ENCODE data around the gene COL5A3. TPM values are rescaled to one million over a fixed set of nuclear protein-coding genes. Genes with fewer than 3 reads are reported as not detected.

Gene COL5A3
- polyA plus RNA-seq, 2 of the 4 experiments (the other 2 are of a cell fraction) = 0.12 to 0.36 TPM

- Histone ChIP-seq H3K4me2 (peak overlapping the region; percentile 26; the same call in 1 of the 3 replicates), H3K4me1 (peaks cover 20% of the 10 kb centered on the region), H3K27ac (no peak overlapping the region), H3K9me3 (no peaks in the 10 kb centered on the region), H3K4me3 (no peak overlapping the region)
- ATAC-seq = no peak
- DNase-seq (ENCODE audit: low read depth in 1 of 2, low spot score in 1 of 2) = no peak
- FAIRE-seq = no peak
- 36% methylated on average over 9 of the region's 11 CpGs for WGBS (ENCODE audit: missing lambda C conversion rate)
- POLR2A ChIA-PET = no interaction called here
- CTCF ChIA-PET = interaction anchor here (0.7 to 2.1 kb wide), 2 partner anchors 8 to 19 kb away, joined by 7 to 11 read pairs; no protein-coding TSS in a partner anchor
- TF ChIP-seq CTCF (IDR thresholded peaks at IDR 0.05) = no peak
- TF ChIP-seq CHD4 (IDR thresholded peaks at IDR 0.05; ENCODE audit: borderline replicate concordance) = no peak
- no peak for TF ChIP-seq NPAS2 (CRISPR knock-in tag; IDR thresholded peaks at IDR 0.05; ENCODE audit: borderline replicate concordance)
- no peak for TF ChIP-seq KDM5A (IDR thresholded peaks at IDR 0.05)
- TF ChIP-seq HES2 (IDR thresholded peaks at IDR 0.05) = no peak
- TF ChIP-seq MAX (IDR thresholded peaks at IDR 0.05) = no peak
- no peak for TF ChIP-seq CHD2 (IDR thresholded peaks at IDR 0.05; ENCODE audit: low read length, partially characterized antibody)
- no peak for TF ChIP-seq USF2 (IDR thresholded peaks at IDR 0.05)
- TF ChIP-seq MAFK (IDR thresholded peaks at IDR 0.05; ENCODE audit: partially characterized antibody) = no peak
- TF ChIP-seq MAZ (IDR thresholded peaks at IDR 0.05; ENCODE audit: borderline replicate concordance, low read depth, low read length) = no peak
- no peak for TF ChIP-seq ZSCAN20 (CRISPR knock-in tag; IDR thresholded peaks at IDR 0.05)
- no peak for TF ChIP-seq EP300 (IDR thresholded peaks at IDR 0.05)
- no peak for TF ChIP-seq PBX3 (IDR thresholded peaks at IDR 0.05)
- no peak for TF ChIP-seq HEYL (CRISPR knock-in tag; IDR thresholded peaks at IDR 0.05)
- TF ChIP-seq TFCP2L1 (CRISPR knock-in tag; IDR thresholded peaks at IDR 0.05) = no peak
Observed at GRCh38 chr19:10008184-10008765, 2.0 kb downstream of the COL5A3 start.

- FAIRE-seq = no peak
- H3K27ac ChIP-seq = no peak overlapping the region
- 53% methylated on average over 9 of the region's 13 CpGs for WGBS (ENCODE audit: missing lambda C conversion rate)
- ATAC-seq = no peak
- H3K9me3 ChIP-seq = no peaks in the 10 kb centered on the region
- CTCF ChIA-PET = interaction anchor here (2.1 kb wide), 1 partner anchor 20 kb away, joined by 11 read pairs; no protein-coding TSS in a partner anchor
- POLR2A ChIA-PET = no interaction called here
- peaks cover 20% of the 10 kb centered on the region for H3K4me1 ChIP-seq
- no peak overlapping the region for H3K4me3 ChIP-seq
- no peak overlapping the region for H3K4me2 ChIP-seq
- no peak for DNase-seq (ENCODE audit: low read depth in 1 of 2, low spot score in 1 of 2)
- TF ChIP-seq HES2 (IDR thresholded peaks at IDR 0.05) = no peak
- no peak for TF ChIP-seq EHF (CRISPR knock-in tag; IDR thresholded peaks at IDR 0.05)
- TF ChIP-seq GATA3 (IDR thresholded peaks at IDR 0.05; ENCODE audit: borderline replicate concordance) = no peak
- TF ChIP-seq NFE2L2 (conservative IDR thresholded peaks at IDR 0.05; ENCODE audit: low read length) = no peak
- no peak for TF ChIP-seq KDM1A (IDR thresholded peaks at IDR 0.05; ENCODE audit: low read depth)
- TF ChIP-seq ATOH8 (CRISPR knock-in tag; IDR thresholded peaks at IDR 0.05; ENCODE audit: low read depth) = no peak
- no peak for TF ChIP-seq NPAS2 (CRISPR knock-in tag; IDR thresholded peaks at IDR 0.05; ENCODE audit: borderline replicate concordance)
- no peak for TF ChIP-seq HEYL (CRISPR knock-in tag; IDR thresholded peaks at IDR 0.05)
- no peak for TF ChIP-seq CHD2 (IDR thresholded peaks at IDR 0.05; ENCODE audit: low read length, partially characterized antibody)
- TF ChIP-seq MYC (IDR thresholded peaks at IDR 0.05; ENCODE audit: borderline replicate concordance, low read length) = no peak
- TF ChIP-seq JUNB (IDR thresholded peaks at IDR 0.05) = no peak
- TF ChIP-seq HOXB5 (CRISPR knock-in tag; IDR thresholded peaks at IDR 0.05) = no peak
- TF ChIP-seq MAFK (IDR thresholded peaks at IDR 0.05; ENCODE audit: partially characterized antibody) = no peak
- no peak for TF ChIP-seq NR3C1 (IDR thresholded peaks at IDR 0.05)
- TF ChIP-seq BHLHE40 (IDR thresholded peaks at IDR 0.05; ENCODE audit: low read depth, low read length) = no peak
Observed at GRCh38 chr19:10007371-10008183, 2.7 kb downstream of the COL5A3 start.
